PFSK-1 (cell line): ENCODE measurements around the gene FMNL2.

Experiments
- FOXP2 ChIP-seq: optimal IDR thresholded peaks from 2 replicates; pipeline ENCODE3; 2011; ENCODE audit warnings: borderline replicate concordance, control low read depth, inconsistent platforms; ENCODE audit not compliant: insufficient read depth; ENCODE audit errors: extremely low read length, extremely low read depth
- POLR2AphosphoS5 ChIP-seq: IDR thresholded peaks from 2 replicates; pipeline ENCODE4 v1.6.1; 2012; ENCODE audit warnings: low read depth, mild to moderate bottlenecking, control low read depth, low read length, moderate library complexity
- REST ChIP-seq, 2 experiments: IDR thresholded peaks; 2 replicates each; pipeline versions ENCODE4 v1.6.1 to v1.8.0; 2011 to 2012; ENCODE audit warnings: low read depth in 2 of 2, low read length in 2 of 2, control low read depth in 1 of 2, inconsistent platforms in 1 of 2, mild to moderate bottlenecking in 1 of 2, moderate library complexity in 1 of 2; ENCODE audit not compliant: insufficient read depth in 1 of 2
- SIN3A ChIP-seq: IDR thresholded peaks from 2 replicates; pipeline ENCODE4 v1.6.1; 2012; ENCODE audit warnings: mild to moderate bottlenecking, low read length, moderate library complexity, borderline replicate concordance; ENCODE audit not compliant: insufficient read depth
- TAF1 ChIP-seq: IDR thresholded peaks from 2 replicates; pipeline ENCODE4 v1.6.1; 2012; ENCODE audit warnings: low read length, control low read depth, borderline replicate concordance; ENCODE audit not compliant: insufficient read depth

Gene FMNL2

GRCh38 chr2:152489364-152489763, 154.4 kb downstream of the FMNL2 start:
- TF ChIP-seq POLR2AphosphoS5 = no peak
- TF ChIP-seq REST (IDR thresholded peaks at IDR 0.05; ENCODE audit: insufficient read depth in 1 of 2, low read depth in 2 of 2, low read length in 2 of 2) = no peak
- no peak for TF ChIP-seq SIN3A
- no peak for TF ChIP-seq FOXP2
- TF ChIP-seq TAF1 = no peak

GRCh38 chr2:152490686-152491455, 155.9 kb downstream of the FMNL2 start:
- TF ChIP-seq REST (IDR thresholded peaks at IDR 0.05; ENCODE audit: insufficient read depth in 1 of 2, low read depth in 2 of 2, low read length in 2 of 2) (no peak), SIN3A (no peak), POLR2AphosphoS5 (no peak), FOXP2 (no peak), TAF1 (no peak)

GRCh38 chr2:152492131-152492530, 157.2 kb downstream of the FMNL2 start:
- TF ChIP-seq TAF1 (no peak), POLR2AphosphoS5 (no peak), REST (IDR thresholded peaks at IDR 0.05; ENCODE audit: insufficient read depth in 1 of 2, low read depth in 2 of 2, low read length in 2 of 2) (no peak), FOXP2 (no peak), SIN3A (no peak)

GRCh38 chr2:152492911-152493310, 157.9 kb downstream of the FMNL2 start:
- TF ChIP-seq TAF1 = no peak
- TF ChIP-seq SIN3A = no peak
- no peak for TF ChIP-seq POLR2AphosphoS5
- no peak for TF ChIP-seq REST (IDR thresholded peaks at IDR 0.05; ENCODE audit: insufficient read depth in 1 of 2, low read depth in 2 of 2, low read length in 2 of 2)
- no peak for TF ChIP-seq FOXP2
